Neural progenitor cell (in vitro differentiated cells): Measurements from ENCODE around the gene B3GLCT. TPM values are rescaled to one million over a fixed set of nuclear protein-coding genes. Genes with fewer than 3 reads are reported as not detected.
A peak's percentile ranks its signal among the peaks of the same experiment; 100 is the strongest.

Experiments
- DNase-seq: peaks from one replicate; pipeline ENCODE4 v3.0.0-alpha.2; 2016; ENCODE audit warnings: low spot score
- H2AFZ ChIP-seq: fragments of 200-600 bp; sonication (generic); replicated peaks from 2 replicates; pipeline ENCODE4 v1.6.1; 2016; ENCODE audit warnings: antibody characterized with exemption
- H3F3A ChIP-seq: fragments of 200-600 bp; sonication (generic); 2 replicates; pipeline ENCODE4 v1.6.1; 2016; ENCODE audit warnings: antibody characterized with exemption, low read depth
- H3K27ac ChIP-seq: fragments of 200-600 bp; sonication (generic); 2 replicates; pipeline ENCODE4 v1.5.1; 2016; ENCODE audit warnings: mild to moderate bottlenecking
- H3K27me3 ChIP-seq: fragments of 200-600 bp; sonication (generic); 2 replicates; pipeline ENCODE4 v1.6.1; 2016; ENCODE audit warnings: mild to moderate bottlenecking, moderate library complexity
- H3K36me3 ChIP-seq: fragments of 200-600 bp; sonication (generic); 2 replicates; pipeline ENCODE4 v1.5.1; 2016
- H3K4me1 ChIP-seq: fragments of 200-600 bp; sonication (generic); 2 replicates; pipeline ENCODE4 v1.6.1; 2016; ENCODE audit warnings: mixed run types
- H3K4me2 ChIP-seq: fragments of 200-600 bp; sonication (generic); 2 replicates; pipeline ENCODE4 v1.6.1; 2016
- H3K4me3 ChIP-seq: fragments of 200-600 bp; sonication (generic); 2 replicates; pipeline ENCODE4 v1.5.1; 2016
- H3K79me2 ChIP-seq: fragments of 200-600 bp; sonication (generic); 2 replicates; pipeline ENCODE4 v1.6.1; 2016; ENCODE audit warnings: low read depth
- H3K9ac ChIP-seq: fragments of 200-600 bp; sonication (generic); 2 replicates; pipeline ENCODE4 v1.6.1; 2016
- H3K9me3 ChIP-seq: fragments of 200-600 bp; sonication (generic); 2 replicates; pipeline ENCODE4 v1.5.1; 2016; ENCODE audit warnings: low read depth
- H4K20me1 ChIP-seq: fragments of 200-600 bp; sonication (generic); 2 replicates; pipeline ENCODE4 v1.6.1; 2016; ENCODE audit warnings: low read depth
- H3K27ac Mint-ChIP-seq: 3 replicates; pipeline ENCODE4 v1.8.0; 2021; ENCODE audit warnings: mixed read lengths
- H3K27me3 Mint-ChIP-seq: 2 replicates; pipeline ENCODE4 v1.8.0; 2022; ENCODE audit warnings: low read depth, mild to moderate bottlenecking, inconsistent platforms, moderate library complexity, mixed read lengths; ENCODE audit not compliant: insufficient read depth
- H3K36me3 Mint-ChIP-seq: 3 replicates; pipeline ENCODE4 v1.8.0; 2021; ENCODE audit warnings: mixed read lengths
- H3K4me1 Mint-ChIP-seq: 3 replicates; pipeline ENCODE4 v1.8.0; 2021; ENCODE audit warnings: mixed read lengths
- H3K4me3 Mint-ChIP-seq: 3 replicates; pipeline ENCODE4 v1.8.0; 2021; ENCODE audit warnings: mild to moderate bottlenecking, moderate library complexity, mixed read lengths
- H3K9me3 Mint-ChIP-seq: 3 replicates; pipeline ENCODE4 v1.8.0; 2020; ENCODE audit warnings: mixed read lengths
- EZH2 ChIP-seq: fragments of 200-600 bp; sonication (generic); IDR thresholded peaks from 2 replicates; pipeline ENCODE4 v1.6.1; 2017; ENCODE audit warnings: antibody characterized with exemption, mild to moderate bottlenecking, moderate library complexity
- EZH2phosphoT487 ChIP-seq: fragments of 200-600 bp; sonication (generic); IDR thresholded peaks from 2 replicates; pipeline ENCODE4 v1.6.1; 2017; ENCODE audit warnings: antibody characterized with exemption
- total RNA-seq: library from RNA; depleted of rRNA; stranded (reverse); fragments of >200 nt; gene quantifications from 2 replicates; pipeline ENCODE4 v1.2.3, GENCODE V29; 2015; ENCODE audit warnings: low replicate concordance
- TF ChIP-seq, protein P1 (sequence below): fragments of 200-600 bp; sonication (generic); IDR thresholded peaks from 2 replicates; pipeline ENCODE4 v1.5.1; 2017; ENCODE audit warnings: antibody characterized with exemption, mild to moderate bottlenecking

Gene B3GLCT
- total RNA-seq, 1 donor from 2014 or later, result 16.9 TPM

DNA sequence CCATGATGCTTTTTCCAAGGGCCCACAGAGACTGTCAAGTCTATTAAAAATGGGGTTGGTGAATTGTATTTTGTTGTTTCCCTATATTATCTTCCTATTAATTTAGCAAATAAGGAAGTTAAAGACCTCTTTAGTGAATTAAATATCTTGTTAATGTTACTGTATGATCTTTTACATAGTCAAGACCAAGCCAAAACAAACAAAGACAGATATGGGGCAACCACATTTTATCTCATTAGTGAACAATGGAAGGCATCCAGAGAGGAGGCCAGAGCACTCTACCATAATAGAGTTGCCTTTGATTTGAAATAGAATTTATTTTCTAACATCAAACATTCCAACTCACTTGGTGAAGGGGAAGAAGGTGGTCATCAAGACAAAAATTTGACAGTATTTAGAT is 169.4 kb downstream of the B3GLCT start:
- Mint-ChIP-seq H3K4me1 (peaks cover 15% of the 10 kb centered on the region), H3K9me3 (peaks cover 10% of the 10 kb centered on the region), H3K4me3 (no peak overlapping the region), H3K27me3 (peaks cover 6% of the 10 kb centered on the region), H3K27ac (no peak overlapping the region), H3K36me3 (no peaks in the 10 kb centered on the region)
- H3K4me3 ChIP-seq, result no peak overlapping the region
- H3K79me2 ChIP-seq, result no peaks in the 10 kb centered on the region
- H3K27ac ChIP-seq, result no peak overlapping the region
- TF ChIP-seq EZH2phosphoT487, result no peak
- TF ChIP-seq, protein P1, sequence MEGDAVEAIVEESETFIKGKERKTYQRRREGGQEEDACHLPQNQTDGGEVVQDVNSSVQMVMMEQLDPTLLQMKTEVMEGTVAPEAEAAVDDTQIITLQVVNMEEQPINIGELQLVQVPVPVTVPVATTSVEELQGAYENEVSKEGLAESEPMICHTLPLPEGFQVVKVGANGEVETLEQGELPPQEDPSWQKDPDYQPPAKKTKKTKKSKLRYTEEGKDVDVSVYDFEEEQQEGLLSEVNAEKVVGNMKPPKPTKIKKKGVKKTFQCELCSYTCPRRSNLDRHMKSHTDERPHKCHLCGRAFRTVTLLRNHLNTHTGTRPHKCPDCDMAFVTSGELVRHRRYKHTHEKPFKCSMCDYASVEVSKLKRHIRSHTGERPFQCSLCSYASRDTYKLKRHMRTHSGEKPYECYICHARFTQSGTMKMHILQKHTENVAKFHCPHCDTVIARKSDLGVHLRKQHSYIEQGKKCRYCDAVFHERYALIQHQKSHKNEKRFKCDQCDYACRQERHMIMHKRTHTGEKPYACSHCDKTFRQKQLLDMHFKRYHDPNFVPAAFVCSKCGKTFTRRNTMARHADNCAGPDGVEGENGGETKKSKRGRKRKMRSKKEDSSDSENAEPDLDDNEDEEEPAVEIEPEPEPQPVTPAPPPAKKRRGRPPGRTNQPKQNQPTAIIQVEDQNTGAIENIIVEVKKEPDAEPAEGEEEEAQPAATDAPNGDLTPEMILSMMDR, result no peak
- TF ChIP-seq EZH2, result no peak
- DNase-seq, result no peak
- no peak overlapping the region for H3K9ac ChIP-seq
- H3K36me3 ChIP-seq, result no peaks in the 10 kb centered on the region
- H2AFZ ChIP-seq, result no peak overlapping the region
- H3F3A ChIP-seq, result no peaks in the 10 kb centered on the region
- H4K20me1 ChIP-seq, result no peaks in the 10 kb centered on the region
- peaks cover 2% of the 10 kb centered on the region for H3K4me1 ChIP-seq
- no peak overlapping the region for H3K4me2 ChIP-seq
- no peaks in the 10 kb centered on the region for H3K27me3 ChIP-seq
- H3K9me3 ChIP-seq, result no peaks in the 10 kb centered on the region

DNA sequence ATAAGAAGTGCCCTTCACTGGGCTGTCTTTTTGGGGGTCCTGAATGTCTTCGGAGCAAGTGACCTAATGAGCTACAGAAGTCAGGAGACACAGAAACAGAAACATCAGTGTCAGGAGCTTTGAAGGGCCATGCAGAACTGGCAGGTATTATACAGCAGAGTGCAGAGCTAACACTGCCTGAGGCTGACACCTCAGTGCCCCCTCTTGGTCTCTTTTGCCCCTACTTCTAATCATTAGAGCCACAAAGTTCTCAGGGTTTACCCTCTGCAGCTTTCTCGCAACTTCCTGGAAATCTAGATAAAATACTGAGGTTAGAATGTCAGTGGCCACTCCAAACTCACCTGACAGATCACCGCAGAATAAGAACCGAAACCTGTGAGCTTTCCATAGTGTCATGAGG is 172.7 kb downstream of the B3GLCT start:
- peaks cover 26% of the 10 kb centered on the region for H3K4me1 Mint-ChIP-seq
- no peak overlapping the region for H2AFZ ChIP-seq

DNA sequence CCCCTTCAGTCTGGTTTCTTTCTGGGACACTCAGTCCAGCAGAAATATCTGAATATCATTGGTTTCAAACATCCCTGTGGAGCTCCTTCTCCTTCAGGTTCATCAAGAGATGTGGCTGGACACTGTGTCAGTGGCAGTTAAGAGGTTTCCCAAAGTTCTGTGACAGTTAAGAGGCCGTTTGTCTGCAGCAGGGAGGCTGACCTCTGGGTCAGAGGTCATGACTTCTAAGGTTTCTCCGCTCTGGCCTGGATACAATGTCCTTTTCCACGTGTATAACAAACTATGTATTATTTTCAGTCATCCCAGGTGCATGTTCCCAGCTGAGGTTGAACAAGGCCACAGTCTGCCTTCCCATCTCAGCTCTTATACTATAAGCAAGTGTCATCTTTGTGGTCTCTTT is 174.9 kb downstream of the B3GLCT start:
- Mint-ChIP-seq H3K36me3 (no peaks in the 10 kb centered on the region), H3K27me3 (peaks cover 3% of the 10 kb centered on the region), H3K9me3 (peaks cover 3% of the 10 kb centered on the region), H3K4me3 (no peak overlapping the region), H3K27ac (peak overlapping the region; percentile 89), H3K4me1 (peaks cover 26% of the 10 kb centered on the region)
- Histone ChIP-seq H3K9me3 (no peaks in the 10 kb centered on the region), H3K4me3 (no peak overlapping the region), H3K4me2 (peak overlapping the region; percentile 31), H3K4me1 (peaks cover 11% of the 10 kb centered on the region), H3K79me2 (no peaks in the 10 kb centered on the region), H3K27ac (no peak overlapping the region), H3K27me3 (no peaks in the 10 kb centered on the region), H3K9ac (no peak overlapping the region), H4K20me1 (no peaks in the 10 kb centered on the region), H3K36me3 (no peaks in the 10 kb centered on the region), H3F3A (no peaks in the 10 kb centered on the region), H2AFZ (no peak overlapping the region)
- DNase-seq, result peak; percentile 59
- no peak for TF ChIP-seq EZH2phosphoT487
- no peak for TF ChIP-seq EZH2
- TF ChIP-seq, protein P1, result no peak

More for the DNA sequence above, 172.7 kb downstream of the B3GLCT start:
- H3K36me3 ChIP-seq, result no peaks in the 10 kb centered on the region
- H3K4me1 ChIP-seq, result peaks cover 11% of the 10 kb centered on the region
- Mint-ChIP-seq H3K27me3 (peaks cover 6% of the 10 kb centered on the region), H3K27ac (no peak overlapping the region), H3K4me3 (no peak overlapping the region), H3K36me3 (no peaks in the 10 kb centered on the region), H3K9me3 (peaks cover 3% of the 10 kb centered on the region)
- no peaks in the 10 kb centered on the region for H4K20me1 ChIP-seq
- H3F3A ChIP-seq, result no peaks in the 10 kb centered on the region
- TF ChIP-seq EZH2phosphoT487, result no peak
- TF ChIP-seq, protein P1, result no peak
- TF ChIP-seq EZH2, result no peak
- no peaks in the 10 kb centered on the region for H3K79me2 ChIP-seq
- no peak overlapping the region for H3K4me2 ChIP-seq
- no peaks in the 10 kb centered on the region for H3K27me3 ChIP-seq
- DNase-seq, result no peak
- H3K27ac ChIP-seq, result no peak overlapping the region
- no peak overlapping the region for H3K9ac ChIP-seq
- no peak overlapping the region for H3K4me3 ChIP-seq
- no peaks in the 10 kb centered on the region for H3K9me3 ChIP-seq
